Spleen (tissue), 11 donors: Measurements from ENCODE around the gene SETD1A. TPM values are rescaled to one million over a fixed set of nuclear protein-coding genes. Genes with fewer than 3 reads are reported as not detected.

Source experiments
- DNase-seq: peaks from one replicate; pipeline ENCODE4 v3.0.0-alpha.2; 2020
- H3K27ac ChIP-seq, 8 donors: fragments of 200-600 bp; sonication (generic) in 7 of 8; 1 replicate in 4 of 8; 2 replicates in 4 of 8; pipeline versions ENCODE4 v1.5.0 to v1.8.0; 2016 to 2021; ENCODE audit warnings: inconsistent platforms in 4 of 8, mild to moderate bottlenecking in 4 of 8, moderate library complexity in 1 of 8
- H3K27me3 ChIP-seq, 7 donors: fragments of 200-600 bp; sonication (generic) in 6 of 7; replicated peaks in 1 of 7; 1 replicate in 4 of 7; 2 replicates in 3 of 7; pipeline versions ENCODE4 v1.5.0 to v1.8.0; 2016 to 2021; ENCODE audit warnings: inconsistent platforms in 3 of 7, mild to moderate bottlenecking in 1 of 7
- H3K36me3 ChIP-seq, 6 donors: fragments of 200-600 bp; sonication (generic) in 5 of 6; 1 replicate in 4 of 6; 2 replicates in 2 of 6; pipeline versions ENCODE4 v1.5.0 to v1.8.0; 2016 to 2021; ENCODE audit warnings: inconsistent platforms in 2 of 6
- H3K4me1 ChIP-seq, 6 donors: fragments of 200-600 bp; sonication (generic) in 5 of 6; 1 replicate in 3 of 6; 2 replicates in 3 of 6; pipeline versions ENCODE4 v1.5.0 to v1.8.0; 2016 to 2021; ENCODE audit warnings: inconsistent platforms in 3 of 6
- H3K4me3 ChIP-seq, 8 donors: fragments of 200-600 bp; sonication (generic) in 7 of 8; 1 replicate in 4 of 8; 2 replicates in 4 of 8; pipeline versions ENCODE4 v1.5.0 to v1.8.0; 2016 to 2021; ENCODE audit warnings: inconsistent platforms in 4 of 8, mild to moderate bottlenecking in 4 of 8, moderate library complexity in 2 of 8
- H3K9me3 ChIP-seq, 8 donors: fragments of 200-600 bp; sonication (generic) in 7 of 8; 1 replicate in 4 of 8; 2 replicates in 4 of 8; pipeline versions ENCODE4 v1.5.0 to v1.8.0; 2016 to 2021; ENCODE audit warnings: inconsistent platforms in 4 of 8
- CTCF ChIP-seq, 11 experiments: fragments of 200-600 bp in 7 of 11; fragments of 450-650 bp in 4 of 11; sonication (generic) in 4 of 11; IDR thresholded peaks in 8 of 11; conservative IDR thresholded peaks in 3 of 11; 1 replicate in 7 of 11; 2 replicates in 4 of 11; pipeline versions ENCODE4 v1.4.0 to v1.8.0; 2016 to 2021; ENCODE audit warnings: antibody characterized with exemption in 11 of 11, inconsistent platforms in 4 of 11, mild to moderate bottlenecking in 1 of 11
- POLR2A ChIP-seq, 3 donors: fragments of 450-650 bp; IDR thresholded peaks; one replicate each; pipeline ENCODE4 v1.5.1; 2017; ENCODE audit warnings: antibody characterized with exemption in 3 of 3, mild to moderate bottlenecking in 1 of 3
- POLR2AphosphoS5 ChIP-seq, 3 donors: sonication (generic); formaldehyde crosslinking; IDR thresholded peaks; one replicate each; pipeline ENCODE4 v1.5.1; 2017; ENCODE audit warnings: antibody characterized with exemption in 3 of 3
- WGBS, 5 donors: extraction: QIAGEN DNeasy Blood & Tissue Kit in 3 of 5; methylation state at CpG; one replicate each; pipeline versions ENCODE4 v1.1.5 to v1.1.7; 2013 to 2018; 5-methylcytosine and 5-hydroxymethylcytosine counted together
- intact Hi-C: fragments of 100-400 bp; cut with DNase I; formaldehyde crosslinking; loops from one replicate; pipeline ENCODE4 v1.15.0; 2023; ENCODE audit warnings: low total_unique reads
- polyA plus RNA-seq, 3 donors: library from polyadenylated mRNA; stranded (reverse); fragments of 200-250 nt; gene quantifications; one replicate each; pipeline ENCODE4 v1.2.1, GENCODE V29; 2013
- total RNA-seq, 7 donors: library from RNA; depleted of rRNA in 3 of 7; stranded (reverse); fragments of >200 nt in 3 of 7; fragmentation: NEBNext Ultra II Directional in 4 of 7; extraction: Animal tissue kit (Norgen Biotek cat#: 25700) in 4 of 7; gene quantifications; one replicate each; pipeline versions ENCODE4 v1.1.0 to v1.2.1, GENCODE V29; 2016 to 2021
- donor health status: healthy with polysubstance abuse.
- donor health status: DM: no; HTN: no; CAD: no; lungs with moderate emphysema.
- donor health status: DM: no; HTN: no; CAD: no.
- donor health status: Bipolar disorder and iron deficiency.
- donor health status: healthy.
- donor health status: DM: no; HTN: no; CAD: no.
- donor health status: DM: yes; HTN: yes; CAD: no.

SETD1A gene
- total and polyA plus RNA-seq, 10 donors = 4.8 to 24.9 (median 14.7) TPM

GRCh38 chr16:30953511-30954124 lies 3.9 kb upstream of the SETD1A start:
- Histone ChIP-seq H3K4me1 (peaks cover 22 to 80% (median 44%) of the 10 kb centered on the region in 6 donors), H3K27ac (peak overlapping the region in 4 of 8 donors; percentile 36 to 99 (median 48))
- WGBS, 5 donors = 49 to 57% (median 55%) methylated on average over 14 to 15 of the region's 15 CpGs

GRCh38 chr16:30954993-30955392 lies 2.6 kb upstream of the SETD1A start:
- no peaks in the 10 kb centered on the region for H3K27me3 ChIP-seq
- H3K27ac ChIP-seq = peak overlapping the region in 1 of 8 donors; percentile 53
- intact Hi-C loops = no loop called here
- no peak for DNase-seq
- H3K36me3 ChIP-seq = peaks cover 2 to 35% (median 11%) of the 10 kb centered on the region in 6 donors
- H3K4me3 ChIP-seq = no peak overlapping the region
- no peak for TF ChIP-seq POLR2A (IDR thresholded peaks at IDR 0.05)
- no peak for TF ChIP-seq POLR2AphosphoS5 (IDR thresholded peaks at IDR 0.05)
- TF ChIP-seq CTCF (IDR thresholded peaks at IDR 0.05 in 8 of 11, conservative IDR thresholded peaks at IDR 0.05 in 3 of 11) = no peak
- 91 to 96% (median 94%) methylated on average over 8 of the region's 8 CpGs for WGBS, 5 donors
- no peaks in the 10 kb centered on the region for H3K9me3 ChIP-seq
- peaks cover 33 to 83% (median 51%) of the 10 kb centered on the region in 6 donors for H3K4me1 ChIP-seq

More at GRCh38 chr16:30953511-30954124, 3.9 kb upstream of the SETD1A start:
- intact Hi-C loops = no loop called here
- peak; percentile 85 for DNase-seq
- Histone ChIP-seq H3K4me3 (no peak overlapping the region), H3K9me3 (no peaks in the 10 kb centered on the region), H3K36me3 (peaks cover 0 to 22% (median 0%) of the 10 kb centered on the region in 6 donors), H3K27me3 (no peaks in the 10 kb centered on the region)
- peak in 10 of 11 experiments; percentile 26 to 78 (median 61) for TF ChIP-seq CTCF (IDR thresholded peaks at IDR 0.05 in 8 of 11, conservative IDR thresholded peaks at IDR 0.05 in 3 of 11)
- TF ChIP-seq POLR2A (IDR thresholded peaks at IDR 0.05) = no peak
- peak; percentile 44 to 76 (median 45) for TF ChIP-seq POLR2AphosphoS5 (IDR thresholded peaks at IDR 0.05)

GRCh38 chr16:30956601-30957455 lies 726 bp upstream of the SETD1A start:
- H3K27me3 ChIP-seq = no peaks in the 10 kb centered on the region
- WGBS, 5 donors = 4 to 36% (median 27%) methylated on average over 16 to 42 of the region's 42 CpGs

More at GRCh38 chr16:30956601-30957455, 726 bp upstream of the SETD1A start:
- intact Hi-C loops = no loop called here
- DNase-seq = peak; percentile 95
- TF ChIP-seq CTCF (IDR thresholded peaks at IDR 0.05 in 8 of 11, conservative IDR thresholded peaks at IDR 0.05 in 3 of 11) = peak in 3 of 11 experiments; percentile 20 to 33 (median 23)
- no peak for TF ChIP-seq POLR2AphosphoS5 (IDR thresholded peaks at IDR 0.05)
- Histone ChIP-seq H3K4me1 (peaks cover 21 to 70% (median 36%) of the 10 kb centered on the region in 6 donors), H3K36me3 (peaks cover 2 to 46% (median 29%) of the 10 kb centered on the region in 6 donors), H3K27ac (peak overlapping the region; percentile 96 to 100 (median 98)), H3K9me3 (no peaks in the 10 kb centered on the region), H3K4me3 (peak overlapping the region; percentile 71 to 94 (median 81))
